Chondrocyte (in vitro differentiated cells): ENCODE data around the gene PTK6. TPM values are rescaled to one million over a fixed set of nuclear protein-coding genes. Genes with fewer than 3 reads are reported as not detected.
"Not testable (repeated sequence)": the region's sequence is repeated elsewhere in the genome, so short reads cannot be mapped to it uniquely, and the experiment has no call there.

Source experiments
- DNase-seq: peaks from one replicate; pipeline ENCODE4 v3.0.0; 2021; ENCODE audit warnings: mixed read lengths, low spot score
- H3K27ac Mint-ChIP-seq: one replicate; pipeline ENCODE4 v1.8.0; 2021; ENCODE audit warnings: mild to moderate bottlenecking, moderate library complexity, mixed read lengths; ENCODE audit not compliant: unreplicated experiment
- H3K27me3 Mint-ChIP-seq: 2 replicates; pipeline ENCODE4 v1.8.0; 2021; ENCODE audit warnings: low read depth, mixed read lengths
- H3K36me3 Mint-ChIP-seq: 2 replicates; pipeline ENCODE4 v1.8.0; 2021; ENCODE audit warnings: low read depth, mixed read lengths
- H3K4me1 Mint-ChIP-seq: 2 replicates; pipeline ENCODE4 v1.8.0; 2021; ENCODE audit warnings: low read depth, mild to moderate bottlenecking, mixed read lengths
- H3K4me3 Mint-ChIP-seq: one replicate; pipeline ENCODE4 v1.8.0; 2021; ENCODE audit warnings: mild to moderate bottlenecking, moderate library complexity, mixed read lengths; ENCODE audit not compliant: unreplicated experiment
- H3K9me3 Mint-ChIP-seq: 2 replicates; pipeline ENCODE4 v1.8.0; 2021; ENCODE audit warnings: low read depth, mixed read lengths
- CTCF ChIP-seq: fragments of 200-600 bp; sonication (generic); IDR thresholded peaks from 2 replicates; pipeline ENCODE4 v1.5.0; 2021; ENCODE audit warnings: antibody characterized with exemption, mild to moderate bottlenecking, moderate library complexity
- total RNA-seq: library from RNA; stranded (reverse); gene quantifications from 3 replicates; pipeline ENCODE4 v1.2.1, GENCODE V29; 2021

PTK6 gene
- total RNA-seq, 1 donor from 2014 or later: not detected

GRCh38 chr20:63560856-63561609, 23.9 kb upstream of the PTK6 start:
- TF ChIP-seq CTCF: no peak
- DNase-seq: no peak
- Mint-ChIP-seq H3K27ac (no peak overlapping the region), H3K27me3 (no peaks in the 10 kb centered on the region), H3K9me3 (no peaks in the 10 kb centered on the region), H3K36me3 (peaks cover 4% of the 10 kb centered on the region), H3K4me1 (no peaks in the 10 kb centered on the region), H3K4me3 (no peak overlapping the region)

GRCh38 chr20:63560333-63560805, 23.2 kb upstream of the PTK6 start:
- TF ChIP-seq CTCF: no peak
- Mint-ChIP-seq H3K9me3 (no peaks in the 10 kb centered on the region), H3K4me1 (no peaks in the 10 kb centered on the region), H3K36me3 (peaks cover 4% of the 10 kb centered on the region), H3K4me3 (no peak overlapping the region), H3K27me3 (no peaks in the 10 kb centered on the region), H3K27ac (no peak overlapping the region)
- DNase-seq: no peak

GRCh38 chr20:63559485-63560332, 22.5 kb upstream of the PTK6 start:
- not testable (repeated sequence) for H3K9me3 Mint-ChIP-seq, H3K27ac Mint-ChIP-seq, H3K4me3 Mint-ChIP-seq, DNase-seq, H3K36me3 Mint-ChIP-seq, H3K4me1 Mint-ChIP-seq, H3K27me3 Mint-ChIP-seq

- Mint-ChIP-seq H3K36me3 (peaks cover 4% of the 10 kb centered on the region), H3K4me1 (no peaks in the 10 kb centered on the region), H3K9me3 (no peaks in the 10 kb centered on the region), H3K27me3 (no peaks in the 10 kb centered on the region), H3K4me3 (no peak overlapping the region), H3K27ac (no peak overlapping the region)
- no peak for DNase-seq
- no peak for TF ChIP-seq CTCF
Observed at GRCh38 chr20:63558804-63559484, 21.8 kb upstream of the PTK6 start.

- no peaks in the 10 kb centered on the region for H3K27me3 Mint-ChIP-seq
- H3K4me3 Mint-ChIP-seq: no peak overlapping the region
- peaks cover 4% of the 10 kb centered on the region for H3K36me3 Mint-ChIP-seq
- no peak for TF ChIP-seq CTCF
- H3K27ac Mint-ChIP-seq: no peak overlapping the region
- H3K4me1 Mint-ChIP-seq: no peaks in the 10 kb centered on the region
- DNase-seq: no peak
- no peaks in the 10 kb centered on the region for H3K9me3 Mint-ChIP-seq
Observed at GRCh38 chr20:63557481-63557891, 20.3 kb upstream of the PTK6 start.
